ENCODE measurements around the gene COG4.

COG4 gene

DNA sequence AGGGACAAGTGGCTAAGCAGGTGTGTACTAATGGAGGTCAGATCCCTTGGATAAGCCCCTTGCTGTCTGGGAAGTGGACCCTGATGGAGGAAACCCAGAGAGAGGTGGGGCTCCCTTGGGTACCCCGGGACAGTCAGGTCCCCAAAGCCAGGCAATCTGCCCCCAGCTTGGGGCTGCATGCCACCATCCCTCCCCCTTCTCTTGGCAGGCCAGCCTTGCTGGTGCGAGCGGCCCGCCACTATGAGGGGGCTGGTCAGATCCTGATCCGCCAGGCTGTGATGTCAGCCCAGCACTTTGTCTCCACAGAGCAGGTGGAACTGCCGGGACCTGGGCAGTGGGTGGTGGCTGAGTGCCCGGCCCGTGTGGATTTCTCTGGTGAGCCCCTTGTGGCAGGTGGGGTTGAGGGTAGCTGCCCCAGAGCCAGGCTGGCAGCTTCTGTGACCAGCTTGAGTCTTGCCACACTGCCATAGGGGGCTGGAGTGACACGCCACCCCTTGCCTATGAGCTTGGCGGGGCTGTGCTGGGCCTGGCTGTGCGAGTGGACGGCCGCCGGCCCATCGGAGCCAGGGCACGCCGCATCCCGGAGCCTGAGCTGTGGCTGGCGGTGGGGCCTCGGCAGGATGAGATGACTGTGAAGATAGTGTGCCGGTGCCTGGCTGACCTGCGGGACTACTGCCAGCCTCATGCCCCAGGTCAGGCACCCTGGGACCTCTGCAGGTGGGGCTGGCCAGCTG, 48.9 kb downstream of the COG4 start:
- TF ChIP-seq, protein P1, sequence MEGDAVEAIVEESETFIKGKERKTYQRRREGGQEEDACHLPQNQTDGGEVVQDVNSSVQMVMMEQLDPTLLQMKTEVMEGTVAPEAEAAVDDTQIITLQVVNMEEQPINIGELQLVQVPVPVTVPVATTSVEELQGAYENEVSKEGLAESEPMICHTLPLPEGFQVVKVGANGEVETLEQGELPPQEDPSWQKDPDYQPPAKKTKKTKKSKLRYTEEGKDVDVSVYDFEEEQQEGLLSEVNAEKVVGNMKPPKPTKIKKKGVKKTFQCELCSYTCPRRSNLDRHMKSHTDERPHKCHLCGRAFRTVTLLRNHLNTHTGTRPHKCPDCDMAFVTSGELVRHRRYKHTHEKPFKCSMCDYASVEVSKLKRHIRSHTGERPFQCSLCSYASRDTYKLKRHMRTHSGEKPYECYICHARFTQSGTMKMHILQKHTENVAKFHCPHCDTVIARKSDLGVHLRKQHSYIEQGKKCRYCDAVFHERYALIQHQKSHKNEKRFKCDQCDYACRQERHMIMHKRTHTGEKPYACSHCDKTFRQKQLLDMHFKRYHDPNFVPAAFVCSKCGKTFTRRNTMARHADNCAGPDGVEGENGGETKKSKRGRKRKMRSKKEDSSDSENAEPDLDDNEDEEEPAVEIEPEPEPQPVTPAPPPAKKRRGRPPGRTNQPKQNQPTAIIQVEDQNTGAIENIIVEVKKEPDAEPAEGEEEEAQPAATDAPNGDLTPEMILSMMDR (conservative IDR thresholded peaks at IDR 0.05; ENCODE audit: low read length) = no peak
- DNase-seq (ENCODE audit: low read depth) = no peak
- no peak overlapping the region for H3K4me3 ChIP-seq (ENCODE audit: low read length)

DNA sequence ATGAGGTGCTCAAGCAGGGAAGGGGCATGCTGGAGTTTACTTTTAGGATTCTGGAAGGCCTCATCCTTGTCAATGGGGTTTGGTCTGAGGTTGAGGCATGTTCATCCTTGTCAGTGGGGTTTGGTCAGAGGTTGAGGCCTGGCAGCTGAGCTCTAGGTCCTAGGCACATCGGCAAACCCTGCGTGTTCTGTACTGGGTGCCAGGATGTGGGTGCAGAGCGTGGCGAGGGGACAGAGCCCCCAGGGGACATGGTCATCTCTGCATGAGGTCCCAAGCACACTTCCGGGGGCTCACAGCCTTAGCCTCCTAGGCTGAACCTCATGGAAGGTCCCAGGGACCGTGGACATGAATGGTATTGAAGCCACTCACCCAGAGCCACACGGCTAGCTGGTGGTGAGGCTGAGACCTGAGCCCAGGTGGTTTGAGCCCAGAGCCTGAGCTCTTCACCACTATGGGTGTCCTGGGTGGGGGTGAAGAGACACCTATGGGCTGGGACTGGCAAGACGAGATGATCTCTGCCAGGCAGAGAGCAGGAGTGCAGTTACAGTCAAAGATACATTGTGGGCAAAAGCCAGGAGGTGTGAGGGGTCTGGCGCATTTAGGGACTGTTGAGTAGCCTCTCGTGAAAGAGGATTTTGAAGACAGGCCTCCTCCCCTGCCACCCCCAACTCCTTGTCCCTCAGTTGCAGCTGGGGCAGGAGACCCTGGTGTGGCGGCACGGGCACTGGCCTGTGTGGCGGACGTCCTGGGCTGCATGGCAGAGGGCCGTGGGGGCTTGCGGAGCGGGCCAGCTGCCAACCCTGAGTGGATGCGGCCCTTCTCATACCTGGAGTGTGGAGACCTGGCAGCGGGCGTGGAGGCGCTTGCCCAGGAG, 49.7 kb downstream of the COG4 start:
- no peak for DNase-seq (ENCODE audit: low read depth)
- H3K4me3 ChIP-seq (ENCODE audit: low read length) = no peak overlapping the region
- TF ChIP-seq, protein P1 (conservative IDR thresholded peaks at IDR 0.05; ENCODE audit: low read length) = no peak

DNA sequence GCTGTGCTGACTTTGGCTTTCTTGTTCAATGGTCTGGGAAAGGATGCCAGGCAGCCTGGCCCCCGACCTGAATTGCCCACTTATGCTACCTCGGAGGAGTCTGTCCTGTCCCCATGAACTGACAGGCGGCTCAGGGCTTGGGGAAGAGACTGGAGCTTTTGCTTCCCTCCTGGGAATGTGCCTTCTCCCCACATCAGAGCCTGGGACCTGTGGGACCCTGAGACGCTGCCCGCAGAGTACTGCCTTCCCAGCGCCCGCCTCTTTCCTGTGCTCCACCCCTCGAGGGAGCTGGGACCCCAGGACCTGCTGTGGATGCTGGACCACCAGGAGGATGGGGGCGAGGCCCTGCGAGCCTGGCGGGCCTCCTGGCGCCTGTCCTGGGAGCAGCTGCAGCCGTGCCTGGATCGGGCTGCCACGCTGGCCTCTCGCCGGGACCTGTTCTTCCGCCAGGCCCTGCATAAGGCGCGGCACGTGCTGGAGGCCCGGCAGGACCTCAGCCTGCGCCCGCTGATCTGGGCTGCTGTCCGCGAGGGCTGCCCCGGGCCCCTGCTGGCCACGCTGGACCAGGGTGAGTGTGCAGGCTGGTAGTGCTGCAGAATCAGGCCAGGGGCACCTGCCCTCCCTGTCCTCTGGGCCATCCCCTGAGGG, 50.4 kb downstream of the COG4 start:
- no peak for DNase-seq (ENCODE audit: low read depth)
- no peak overlapping the region for H3K4me3 ChIP-seq (ENCODE audit: low read length)
- TF ChIP-seq, protein P1 (conservative IDR thresholded peaks at IDR 0.05; ENCODE audit: low read length) = no peak

DNA sequence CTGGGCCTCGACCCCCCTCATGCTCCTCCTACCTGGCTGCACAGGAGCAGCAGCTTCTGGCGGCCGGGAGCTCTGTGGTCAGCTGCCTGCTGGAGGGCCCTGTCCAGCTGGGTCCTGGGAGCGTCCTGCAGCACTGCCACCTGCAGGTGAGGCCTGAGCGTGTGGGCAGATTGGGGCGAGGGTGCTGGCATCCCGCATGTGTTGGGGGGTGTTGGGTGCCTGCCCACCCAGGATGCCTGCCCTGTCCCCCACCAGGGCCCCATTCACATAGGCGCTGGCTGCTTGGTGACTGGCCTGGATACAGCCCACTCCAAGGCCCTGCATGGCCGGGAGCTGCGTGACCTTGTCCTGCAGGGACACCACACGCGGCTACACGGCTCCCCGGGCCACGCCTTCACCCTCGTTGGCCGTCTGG, 52.4 kb downstream of the COG4 start:
- DNase-seq (ENCODE audit: low read depth) = no peak
- TF ChIP-seq, protein P1 (conservative IDR thresholded peaks at IDR 0.05; ENCODE audit: low read length) = peak; percentile 40
- no peak overlapping the region for H3K4me3 ChIP-seq (ENCODE audit: low read length)

DNA sequence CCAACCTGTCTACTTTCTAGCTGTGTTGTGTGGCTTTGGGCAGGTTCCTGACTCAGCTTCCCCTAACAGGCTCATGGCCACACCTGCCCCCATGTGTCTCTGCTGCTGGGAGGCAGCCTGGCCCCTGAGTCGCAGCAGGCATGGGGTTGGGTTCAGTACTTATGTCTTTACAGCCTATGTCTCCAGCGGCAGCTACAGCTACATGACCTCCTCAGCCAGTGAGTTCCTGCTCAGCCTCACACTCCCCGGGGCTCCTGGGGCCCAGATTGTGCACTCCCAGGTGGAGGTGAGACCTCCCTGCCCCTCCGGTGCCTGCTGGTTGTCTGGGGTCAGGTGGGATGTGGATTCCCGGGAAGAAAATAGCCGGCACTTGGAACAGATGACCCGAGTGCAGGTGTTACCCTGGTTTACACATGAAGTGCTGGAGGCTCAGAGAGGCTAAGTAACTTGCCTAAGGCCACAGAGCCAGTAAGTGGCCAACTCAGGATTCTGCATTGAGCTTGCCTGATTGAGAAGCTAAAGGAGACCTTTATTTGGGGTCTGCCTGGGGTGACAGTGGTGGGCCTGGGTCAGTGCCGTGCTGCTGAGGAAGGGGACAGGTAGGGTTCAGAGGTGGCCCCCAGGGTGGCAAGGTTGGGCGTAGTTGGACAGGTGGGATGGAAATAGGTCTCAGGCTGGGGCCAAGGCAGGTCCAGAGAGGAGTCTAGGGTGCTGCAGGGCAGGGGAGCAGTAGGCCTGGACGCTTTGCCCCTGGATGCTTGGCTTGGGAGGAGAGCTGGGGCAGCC, 53.0 kb downstream of the COG4 start:
- TF ChIP-seq, protein P1 (conservative IDR thresholded peaks at IDR 0.05; ENCODE audit: low read length) = no peak
- no peak overlapping the region for H3K4me3 ChIP-seq (ENCODE audit: low read length)
- DNase-seq (ENCODE audit: low read depth) = no peak

DNA sequence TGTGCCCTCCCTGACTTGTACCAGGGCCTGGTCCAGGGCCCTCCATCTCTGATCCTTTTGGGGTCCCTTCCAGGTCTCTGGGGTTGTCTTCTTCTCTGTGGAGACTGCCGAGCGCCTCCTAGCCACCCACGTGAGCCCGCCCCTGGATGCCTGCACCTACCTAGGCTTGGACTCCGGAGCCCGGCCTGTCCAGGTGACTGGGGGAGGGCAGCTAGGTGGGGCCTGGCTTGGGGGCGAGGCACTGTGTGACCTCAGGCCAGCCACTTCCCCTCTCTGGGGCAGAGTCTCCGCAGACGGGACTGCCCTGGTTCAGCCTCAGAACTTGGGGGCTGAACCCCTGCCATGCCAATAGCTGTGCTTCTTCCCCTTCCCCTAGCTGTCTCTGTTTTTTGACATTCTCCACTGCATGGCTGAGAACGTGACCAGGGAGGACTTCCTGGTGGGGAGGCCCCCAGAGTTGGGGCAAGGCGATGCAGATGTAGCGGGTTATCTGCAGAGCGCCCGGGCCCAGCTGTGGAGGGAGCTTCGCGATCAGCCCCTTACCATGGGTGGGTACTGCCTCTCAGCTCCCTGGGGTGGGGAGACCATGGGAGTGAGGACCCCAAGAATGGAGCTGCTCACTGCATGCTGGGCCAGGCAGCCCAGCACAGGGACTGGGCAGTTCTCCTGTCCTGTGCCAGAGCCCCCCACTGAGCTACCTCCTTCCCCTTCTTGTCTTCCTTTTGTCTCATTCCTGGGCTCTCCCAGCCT, 54.4 kb downstream of the COG4 start:
- TF ChIP-seq, protein P1 (conservative IDR thresholded peaks at IDR 0.05; ENCODE audit: low read length) = no peak
- H3K4me3 ChIP-seq (ENCODE audit: low read length) = no peak overlapping the region
- DNase-seq (ENCODE audit: low read depth) = no peak
